Measurements from ENCODE around the gene PRH2. TPM values are rescaled to one million over a fixed set of nuclear protein-coding genes. Genes with fewer than 3 reads are reported as not detected.

The PRH2 gene
- total and polyA plus RNA-seq, 9 of the 15 experiments (the other 6 are each of a cell fraction or from before 2014, with no cell fraction given): 0.18 to 0.81 (median 0.24) TPM; not detected in 6

- Histone ChIP-seq H3K79me2 (ENCODE audit: control insufficient read depth, insufficient read depth, low read length) (no peaks in the 10 kb centered on the region), H2AFZ (ENCODE audit: low read depth, low read length) (no peak overlapping the region), H3K4me2 (ENCODE audit: insufficient read depth, low read length) (no peak overlapping the region), H3K36me3 (ENCODE audit: control insufficient read depth, insufficient read depth, low read length) (no peaks in the 10 kb centered on the region), H3K4me1 (replicated peaks in 1 of 2; ENCODE audit: control insufficient read depth in 2 of 2, insufficient read depth in 2 of 2, low read length in 2 of 2) (no peaks in the 10 kb centered on the region), H3K9me3 (replicated peaks; ENCODE audit: control insufficient read depth, insufficient read depth, low read depth, low read length) (no peaks in the 10 kb centered on the region), H3K9me1 (ENCODE audit: control insufficient read depth, insufficient read depth, low read length) (no peaks in the 10 kb centered on the region), H3K4me3 (no peak overlapping the region), H3K27me3 (ENCODE audit: control insufficient read depth in 2 of 2, insufficient read depth in 2 of 2, low read length in 2 of 2) (no peaks in the 10 kb centered on the region), H3K9ac (ENCODE audit: insufficient read depth in 1 of 2, low read depth in 2 of 2, low read length in 2 of 2) (no peak overlapping the region), H3K27ac (ENCODE audit: extremely low read depth, low read depth, low read length) (no peak overlapping the region), H4K20me1 (replicated peaks; ENCODE audit: control insufficient read depth, insufficient read depth, low read length) (no peaks in the 10 kb centered on the region)
- ATAC-seq (no peak), FAIRE-seq (no peak), DNase-seq (ENCODE audit: extremely low read depth in 1 of 4, low spot score in 3 of 4) (no peak)
- intact Hi-C loops (cut with micrococcal nuclease) (no loop called here), in situ Hi-C loops (cut with MboI) (no loop called here)
- POLR2A ChIA-PET: no interaction called here
- no peak for TF ChIP-seq EHMT2 (IDR thresholded peaks at IDR 0.05)
- TF ChIP-seq DLX4 (CRISPR knock-in tag; IDR thresholded peaks at IDR 0.05): no peak
- TF ChIP-seq ZNF282 (CRISPR knock-in tag; IDR thresholded peaks at IDR 0.05): no peak
- TF ChIP-seq MIER1 (IDR thresholded peaks at IDR 0.05; ENCODE audit: low read depth): no peak
- no peak for TF ChIP-seq TBP (optimal IDR thresholded peaks at IDR 0.05; ENCODE audit: low read depth, low read length)
- TF ChIP-seq HOMEZ (CRISPR knock-in tag; IDR thresholded peaks at IDR 0.05): no peak
- TF ChIP-seq GABPA (tag; conservative IDR thresholded peaks at IDR 0.05; ENCODE audit: low read depth): no peak
- TF ChIP-seq SMARCE1 (IDR thresholded peaks at IDR 0.05): no peak
- no peak for TF ChIP-seq PATZ1 (CRISPR knock-in tag; IDR thresholded peaks at IDR 0.05; ENCODE audit: borderline replicate concordance)
- no peak for TF ChIP-seq MCM2 (IDR thresholded peaks at IDR 0.05; ENCODE audit: low read depth)
- no peak for TF ChIP-seq THAP12 (CRISPR knock-in tag; IDR thresholded peaks at IDR 0.05)
- no TSS peak for BruUV-seq (replicated peaks)
- CTCF ChIA-PET (ENCODE audit: low intra/inter-chr PET ratio): no interaction called here
Observed at GRCh38 chr12:10957741-10958140, 28.7 kb downstream of the PRH2 start.

Data from K562 (cell line).